Loucy (cell line): ENCODE results near the gene PPP2R5B.

Experiments used
- H2AFZ ChIP-seq: fragments of 200-600 bp; sonication (generic); 2 replicates; pipeline ENCODE4 v1.6.0; 2016; ENCODE audit warnings: antibody characterized with exemption, mild to moderate bottlenecking, low read length, moderate library complexity
- H3F3A ChIP-seq: fragments of 200-600 bp; 2 replicates; pipeline ENCODE4 v1.6.0; 2016; ENCODE audit warnings: antibody characterized with exemption, low read depth, mild to moderate bottlenecking
- H3K27me3 ChIP-seq: fragments of 200-600 bp; sonication (generic); 2 replicates; pipeline ENCODE4 v1.6.1; 2014; ENCODE audit warnings: low read length, mild to moderate bottlenecking; ENCODE audit not compliant: insufficient read depth, poor library complexity, severe bottlenecking
- H3K36me3 ChIP-seq: fragments of 200-600 bp; sonication (generic); 2 replicates; pipeline ENCODE4 v1.6.1; 2016; ENCODE audit warnings: low read length; ENCODE audit not compliant: insufficient read depth
- H3K4me1 ChIP-seq: fragments of 200-600 bp; sonication (generic); 2 replicates; pipeline ENCODE4 v1.5.1; 2014; ENCODE audit warnings: low read length, mild to moderate bottlenecking; ENCODE audit not compliant: insufficient read depth, poor library complexity, severe bottlenecking
- H3K4me2 ChIP-seq: fragments of 200-600 bp; sonication (generic); 2 replicates; pipeline ENCODE4 v1.6.0; 2014; ENCODE audit warnings: antibody characterized with exemption, low read length, low read depth, mild to moderate bottlenecking; ENCODE audit not compliant: poor library complexity, severe bottlenecking
- H3K4me3 ChIP-seq: fragments of 200-600 bp; sonication (generic); 2 replicates; pipeline ENCODE4 v1.5.1; 2014; ENCODE audit warnings: low read length, mild to moderate bottlenecking, mixed read lengths; ENCODE audit not compliant: poor library complexity, severe bottlenecking
- H3K79me2 ChIP-seq: fragments of 200-600 bp; sonication (generic); 2 replicates; pipeline ENCODE4 v1.6.1; 2014; ENCODE audit warnings: low read length; ENCODE audit not compliant: insufficient read depth
- H3K9ac ChIP-seq: fragments of 200-600 bp; sonication (generic); 2 replicates; pipeline ENCODE4 v1.6.0; 2014; ENCODE audit warnings: mild to moderate bottlenecking, low read depth, low read length, moderate library complexity; ENCODE audit not compliant: poor library complexity, severe bottlenecking
- H3K9me2 ChIP-seq: fragments of 200-600 bp; sonication (generic); replicated peaks from 2 replicates; pipeline ENCODE4 v1.6.1; 2016; ENCODE audit warnings: low read depth, low read length, mixed read lengths
- H3K9me3 ChIP-seq: fragments of 200-600 bp; sonication (generic); 2 replicates; pipeline ENCODE4 v1.6.1; 2014; ENCODE audit warnings: mild to moderate bottlenecking, antibody characterized with exemption, low read length, low read depth; ENCODE audit not compliant: insufficient read depth
- H4K20me1 ChIP-seq: fragments of 200-600 bp; sonication (generic); 2 replicates; pipeline ENCODE4 v1.6.0; 2014; ENCODE audit warnings: antibody characterized with exemption, low read length, mild to moderate bottlenecking; ENCODE audit not compliant: insufficient read depth, poor library complexity, severe bottlenecking
- CTCF ChIP-seq: fragments of 200-600 bp; sonication (generic); conservative IDR thresholded peaks from 2 replicates; pipeline ENCODE4 v1.5.1; 2014; ENCODE audit warnings: mild to moderate bottlenecking, antibody characterized with exemption, low read length
- EZH2phosphoT487 ChIP-seq: fragments of 200-600 bp; IDR thresholded peaks from 2 replicates; pipeline ENCODE4 v1.6.1; 2018; ENCODE audit warnings: antibody characterized with exemption, mild to moderate bottlenecking, moderate library complexity, borderline replicate concordance

PPP2R5B gene

GRCh38 chr11:64884019-64884418, 40.5 kb upstream of the PPP2R5B start:
- 0 out of 2 replicates have a peak, but pooled peaks cover 3% of the 10 kb centered on the region for H3F3A ChIP-seq
- H3K79me2 ChIP-seq, result peaks cover 6% of the 10 kb centered on the region
- H3K9me3 ChIP-seq, result no peaks in the 10 kb centered on the region
- no peaks in the 10 kb centered on the region for H3K27me3 ChIP-seq
- no peak overlapping the region for H3K4me2 ChIP-seq
- no peak overlapping the region for H2AFZ ChIP-seq
- H3K9me2 ChIP-seq, result no peaks in the 10 kb centered on the region
- H3K36me3 ChIP-seq, result no peaks in the 10 kb centered on the region
- no peak overlapping the region for H3K9ac ChIP-seq
- TF ChIP-seq CTCF (no peak), EZH2phosphoT487 (no peak)
- no peak overlapping the region for H3K4me3 ChIP-seq
- no peaks in the 10 kb centered on the region for H4K20me1 ChIP-seq
- peaks cover 29% of the 10 kb centered on the region for H3K4me1 ChIP-seq

- Histone ChIP-seq H3F3A (0 out of 2 replicates have a peak, but pooled peaks cover under 1% of the 10 kb centered on the region), H3K4me2 (no peak overlapping the region), H3K9me3 (no peaks in the 10 kb centered on the region), H3K9ac (no peak overlapping the region), H2AFZ (no peak overlapping the region), H3K36me3 (no peaks in the 10 kb centered on the region), H3K4me3 (no peak overlapping the region), H3K4me1 (peaks cover 14% of the 10 kb centered on the region), H3K79me2 (no peaks in the 10 kb centered on the region), H3K9me2 (no peaks in the 10 kb centered on the region), H3K27me3 (no peaks in the 10 kb centered on the region), H4K20me1 (no peaks in the 10 kb centered on the region)
- no peak for TF ChIP-seq CTCF
- no peak for TF ChIP-seq EZH2phosphoT487
These were observed 38.9 kb upstream of the PPP2R5B start for GRCh38 chr11:64885367-64886286.

- no peaks in the 10 kb centered on the region for H3K36me3 ChIP-seq
- H3K27me3 ChIP-seq, result no peaks in the 10 kb centered on the region
- H3K79me2 ChIP-seq, result no peaks in the 10 kb centered on the region
- peak overlapping the region; percentile 68 for H3K4me2 ChIP-seq
- H3K9me2 ChIP-seq, result no peaks in the 10 kb centered on the region
- H2AFZ ChIP-seq, result peak overlapping the region; percentile 78
- no peaks in the 10 kb centered on the region for H3F3A ChIP-seq
- no peaks in the 10 kb centered on the region for H3K9me3 ChIP-seq
- peaks cover 11% of the 10 kb centered on the region for H3K4me1 ChIP-seq
- TF ChIP-seq EZH2phosphoT487, result no peak
- no peak for TF ChIP-seq CTCF
- peak overlapping the region; percentile 64 for H3K4me3 ChIP-seq
- no peaks in the 10 kb centered on the region for H4K20me1 ChIP-seq
- peak overlapping the region; percentile 29 for H3K9ac ChIP-seq
These were observed 37.2 kb upstream of the PPP2R5B start for GRCh38 chr11:64887234-64887756.
